ENCODE data around the gene CHML. TPM values are rescaled to one million over a fixed set of nuclear protein-coding genes. Genes with fewer than 3 reads are reported as not detected.

Gene CHML
- total and polyA plus RNA-seq, 2 donors (not counting 1 experiment from before 2014, with no cell fraction given): 9.7 to 34.0 TPM

DNA sequence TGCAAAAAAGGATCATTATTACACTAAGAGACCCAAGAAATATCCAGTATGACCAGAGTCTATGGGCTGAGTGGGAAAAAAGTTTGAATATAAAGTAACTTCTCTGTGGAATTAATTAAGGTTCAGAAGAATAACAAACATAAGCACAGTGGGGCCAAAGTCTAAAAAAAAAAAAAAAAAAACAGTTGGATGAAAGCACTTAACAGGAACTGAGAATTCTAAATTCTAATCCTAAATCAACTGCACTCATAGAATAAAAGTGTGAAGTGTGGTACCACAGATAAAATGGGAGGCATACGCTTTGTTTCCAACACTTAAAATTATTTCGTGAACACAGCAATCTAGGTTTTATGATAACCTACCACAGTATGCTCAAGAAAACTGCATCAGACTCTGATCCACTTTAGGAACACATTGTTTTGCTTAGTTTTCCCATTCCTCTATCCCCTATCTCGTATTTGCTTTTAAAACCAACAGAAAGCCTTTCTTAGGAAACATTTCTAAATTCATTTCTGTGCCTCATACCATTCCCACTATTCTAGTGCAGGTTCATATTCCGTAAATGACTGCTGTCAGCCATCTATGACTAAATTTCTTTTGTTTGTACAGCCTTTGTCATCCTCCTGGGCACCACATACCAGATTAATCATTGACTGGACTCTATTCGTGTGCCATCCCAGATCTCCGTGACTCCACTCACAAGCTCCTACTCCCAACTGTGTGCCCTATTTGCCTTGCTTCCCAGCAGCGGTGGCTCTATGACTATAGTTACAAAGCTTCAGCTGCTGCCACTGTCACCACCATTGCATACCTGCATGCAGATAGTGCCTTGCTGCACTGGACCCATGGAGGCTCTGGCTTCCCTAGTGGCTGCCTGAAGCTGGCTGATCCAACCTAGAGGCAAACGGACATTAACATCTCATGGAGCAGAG, 24.9 kb downstream of the CHML start:
- Histone ChIP-seq H3K4me1 (ENCODE audit: control insufficient read depth in 2 of 2, insufficient read depth in 2 of 2, low read length in 2 of 2) (peaks cover 6 to 7% of the 10 kb centered on the region in 2 donors), H3K4me2 (replicated peaks; ENCODE audit: low read depth, low read length, poor library complexity, severe bottlenecking) (no peak overlapping the region), H3K79me2 (ENCODE audit: control insufficient read depth, insufficient read depth, low read length) (peaks cover 7% of the 10 kb centered on the region), H3K27ac (ENCODE audit: low read length in 2 of 2) (no peak overlapping the region), H3K36me3 (replicated peaks in 1 of 2; ENCODE audit: control extremely low read depth in 1 of 2, control insufficient read depth in 1 of 2, extremely low read depth in 1 of 2, insufficient read depth in 2 of 2, low read length in 1 of 2) (peaks cover 0 to 4% of the 10 kb centered on the region in 2 experiments), H3K9ac (ENCODE audit: low read length) (no peak overlapping the region), H3K9me3 (ENCODE audit: control extremely low read depth in 1 of 3, control insufficient read depth in 2 of 3, insufficient read depth in 1 of 3, low read length in 2 of 3) (no peaks in the 10 kb centered on the region), H3K4me3 (ENCODE audit: control extremely low read depth in 1 of 5, extremely low read depth in 1 of 5, insufficient read depth in 1 of 5, low read depth in 2 of 5, low read length in 4 of 5) (no peak overlapping the region), H2AFZ (ENCODE audit: insufficient read depth, low read depth, low read length, poor library complexity, severe bottlenecking) (no peak overlapping the region), H4K20me1 (ENCODE audit: control insufficient read depth, insufficient read depth, low read length, poor library complexity, severe bottlenecking) (peaks cover 8% of the 10 kb centered on the region), H3K27me3 (replicated peaks in 1 of 4; ENCODE audit: control extremely low read depth in 1 of 4, control insufficient read depth in 3 of 4, insufficient read depth in 4 of 4, low read length in 3 of 4) (no peaks in the 10 kb centered on the region)
- no peaks in the 10 kb centered on the region for H3K9me3 Mint-ChIP-seq (ENCODE audit: insufficient read depth)
- no peaks in the 10 kb centered on the region for H3K27me3 Mint-ChIP-seq
- ChIA-PET CTCF (interaction anchor here (0.7 to 5.9 kb wide), 3 partner anchors 11 to 22 kb away, joined by 4 to 62 read pairs (median 14); no protein-coding TSS in a partner anchor), POLR2A (no interaction called here)
- 98% methylated on average over 7 of the region's 8 CpGs for WGBS (ENCODE audit: insufficient coverage)
- no peak overlapping the region for H3K4me3 Mint-ChIP-seq
- H3K27ac Mint-ChIP-seq: peak overlapping the region; percentile 23
- intact Hi-C loops (cut with micrococcal nuclease): no loop called here
- TF ChIP-seq, protein P1, sequence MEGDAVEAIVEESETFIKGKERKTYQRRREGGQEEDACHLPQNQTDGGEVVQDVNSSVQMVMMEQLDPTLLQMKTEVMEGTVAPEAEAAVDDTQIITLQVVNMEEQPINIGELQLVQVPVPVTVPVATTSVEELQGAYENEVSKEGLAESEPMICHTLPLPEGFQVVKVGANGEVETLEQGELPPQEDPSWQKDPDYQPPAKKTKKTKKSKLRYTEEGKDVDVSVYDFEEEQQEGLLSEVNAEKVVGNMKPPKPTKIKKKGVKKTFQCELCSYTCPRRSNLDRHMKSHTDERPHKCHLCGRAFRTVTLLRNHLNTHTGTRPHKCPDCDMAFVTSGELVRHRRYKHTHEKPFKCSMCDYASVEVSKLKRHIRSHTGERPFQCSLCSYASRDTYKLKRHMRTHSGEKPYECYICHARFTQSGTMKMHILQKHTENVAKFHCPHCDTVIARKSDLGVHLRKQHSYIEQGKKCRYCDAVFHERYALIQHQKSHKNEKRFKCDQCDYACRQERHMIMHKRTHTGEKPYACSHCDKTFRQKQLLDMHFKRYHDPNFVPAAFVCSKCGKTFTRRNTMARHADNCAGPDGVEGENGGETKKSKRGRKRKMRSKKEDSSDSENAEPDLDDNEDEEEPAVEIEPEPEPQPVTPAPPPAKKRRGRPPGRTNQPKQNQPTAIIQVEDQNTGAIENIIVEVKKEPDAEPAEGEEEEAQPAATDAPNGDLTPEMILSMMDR (IDR thresholded peaks at IDR 0.05): no peak
- TF ChIP-seq EZH2 (IDR thresholded peaks at IDR 0.05; ENCODE audit: borderline replicate concordance, insufficient read depth, low read depth, low read length, poor library complexity, severe bottlenecking): no peak
- ATAC-seq (ENCODE audit: low read depth): no peak
- no peak for DNase-seq
- H3K4me1 Mint-ChIP-seq: peaks cover 5% of the 10 kb centered on the region

GRCh38 chr1:241614572-241614971, 25.6 kb downstream of the CHML start:
- WGBS (ENCODE audit: insufficient coverage): 86% methylated on average over 4 of the region's 4 CpGs
- no peaks in the 10 kb centered on the region for H3K27me3 ChIP-seq (replicated peaks in 1 of 4; ENCODE audit: control extremely low read depth in 1 of 4, control insufficient read depth in 3 of 4, insufficient read depth in 4 of 4, low read length in 3 of 4)
- CTCF ChIA-PET: interaction anchor here (0.6 to 5.9 kb wide), 5 partner anchors 12 to 383 kb away, joined by 3 to 62 read pairs (median 4); no protein-coding TSS in a partner anchor
- no peak for DNase-seq
- no peak overlapping the region for H3K27ac ChIP-seq (ENCODE audit: low read length in 2 of 2)
- H3K4me3 ChIP-seq (ENCODE audit: control extremely low read depth in 1 of 5, extremely low read depth in 1 of 5, insufficient read depth in 1 of 5, low read depth in 2 of 5, low read length in 4 of 5): no peak overlapping the region
- no peak for TF ChIP-seq EZH2 (IDR thresholded peaks at IDR 0.05; ENCODE audit: borderline replicate concordance, insufficient read depth, low read depth, low read length, poor library complexity, severe bottlenecking)
- TF ChIP-seq, protein P1 (IDR thresholded peaks at IDR 0.05): no peak
- H3K9me3 Mint-ChIP-seq (ENCODE audit: insufficient read depth): no peaks in the 10 kb centered on the region
- peaks cover 6 to 7% of the 10 kb centered on the region in 2 donors for H3K4me1 ChIP-seq (ENCODE audit: control insufficient read depth in 2 of 2, insufficient read depth in 2 of 2, low read length in 2 of 2)
- peaks cover 12% of the 10 kb centered on the region for H3K79me2 ChIP-seq (ENCODE audit: control insufficient read depth, insufficient read depth, low read length)
- intact Hi-C loops (cut with micrococcal nuclease): no loop called here
- H3K4me3 Mint-ChIP-seq: no peak overlapping the region
- H2AFZ ChIP-seq (ENCODE audit: insufficient read depth, low read depth, low read length, poor library complexity, severe bottlenecking): no peak overlapping the region
- H3K36me3 ChIP-seq (replicated peaks in 1 of 2; ENCODE audit: control extremely low read depth in 1 of 2, control insufficient read depth in 1 of 2, extremely low read depth in 1 of 2, insufficient read depth in 2 of 2, low read length in 1 of 2): peaks cover 0 to 7% of the 10 kb centered on the region in 2 experiments
- H3K4me2 ChIP-seq (replicated peaks; ENCODE audit: low read depth, low read length, poor library complexity, severe bottlenecking): no peak overlapping the region
- peaks cover 8% of the 10 kb centered on the region for H4K20me1 ChIP-seq (ENCODE audit: control insufficient read depth, insufficient read depth, low read length, poor library complexity, severe bottlenecking)
- H3K9ac ChIP-seq (ENCODE audit: low read length): no peak overlapping the region
- H3K9me3 ChIP-seq (ENCODE audit: control extremely low read depth in 1 of 3, control insufficient read depth in 2 of 3, insufficient read depth in 1 of 3, low read length in 2 of 3): no peaks in the 10 kb centered on the region
- POLR2A ChIA-PET: no interaction called here
- ATAC-seq (ENCODE audit: low read depth): no peak
- peaks cover 5% of the 10 kb centered on the region for H3K4me1 Mint-ChIP-seq
- no peaks in the 10 kb centered on the region for H3K27me3 Mint-ChIP-seq
- H3K27ac Mint-ChIP-seq: peak overlapping the region; percentile 23
